ENCODE results near the gene MISP. TPM values are rescaled to one million over a fixed set of nuclear protein-coding genes. Genes with fewer than 3 reads are reported as not detected.

Gene MISP
- total and polyA plus RNA-seq, 12 donors = 0.01 TPM; not detected in 11

GRCh38 chr19:746208-746819 is 4.6 kb upstream of the MISP start:
- ATAC-seq (no peak), DNase-seq (no peak)
- Histone ChIP-seq H3K4me1 (peaks cover 0 to 7% (median 0%) of the 10 kb centered on the region in 9 donors), H3K36me3 (peaks cover 0 to 23% (median 0%) of the 10 kb centered on the region in 9 donors), H3K4me3 (no peak overlapping the region), H3K27me3 (peaks cover 0 to 10% (median 3%) of the 10 kb centered on the region in 7 donors), H3K27ac (no peak overlapping the region), H3K9me3 (peaks cover 0 to 49% (median 11%) of the 10 kb centered on the region in 11 donors)
- TF ChIP-seq, protein P1, sequence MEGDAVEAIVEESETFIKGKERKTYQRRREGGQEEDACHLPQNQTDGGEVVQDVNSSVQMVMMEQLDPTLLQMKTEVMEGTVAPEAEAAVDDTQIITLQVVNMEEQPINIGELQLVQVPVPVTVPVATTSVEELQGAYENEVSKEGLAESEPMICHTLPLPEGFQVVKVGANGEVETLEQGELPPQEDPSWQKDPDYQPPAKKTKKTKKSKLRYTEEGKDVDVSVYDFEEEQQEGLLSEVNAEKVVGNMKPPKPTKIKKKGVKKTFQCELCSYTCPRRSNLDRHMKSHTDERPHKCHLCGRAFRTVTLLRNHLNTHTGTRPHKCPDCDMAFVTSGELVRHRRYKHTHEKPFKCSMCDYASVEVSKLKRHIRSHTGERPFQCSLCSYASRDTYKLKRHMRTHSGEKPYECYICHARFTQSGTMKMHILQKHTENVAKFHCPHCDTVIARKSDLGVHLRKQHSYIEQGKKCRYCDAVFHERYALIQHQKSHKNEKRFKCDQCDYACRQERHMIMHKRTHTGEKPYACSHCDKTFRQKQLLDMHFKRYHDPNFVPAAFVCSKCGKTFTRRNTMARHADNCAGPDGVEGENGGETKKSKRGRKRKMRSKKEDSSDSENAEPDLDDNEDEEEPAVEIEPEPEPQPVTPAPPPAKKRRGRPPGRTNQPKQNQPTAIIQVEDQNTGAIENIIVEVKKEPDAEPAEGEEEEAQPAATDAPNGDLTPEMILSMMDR (IDR thresholded peaks at IDR 0.05) = no peak
- intact Hi-C loops (cut with DNase I) = no loop called here
- 94 to 96% methylated on average over 43 of the region's 43 CpGs for WGBS, 2 donors

DNA sequence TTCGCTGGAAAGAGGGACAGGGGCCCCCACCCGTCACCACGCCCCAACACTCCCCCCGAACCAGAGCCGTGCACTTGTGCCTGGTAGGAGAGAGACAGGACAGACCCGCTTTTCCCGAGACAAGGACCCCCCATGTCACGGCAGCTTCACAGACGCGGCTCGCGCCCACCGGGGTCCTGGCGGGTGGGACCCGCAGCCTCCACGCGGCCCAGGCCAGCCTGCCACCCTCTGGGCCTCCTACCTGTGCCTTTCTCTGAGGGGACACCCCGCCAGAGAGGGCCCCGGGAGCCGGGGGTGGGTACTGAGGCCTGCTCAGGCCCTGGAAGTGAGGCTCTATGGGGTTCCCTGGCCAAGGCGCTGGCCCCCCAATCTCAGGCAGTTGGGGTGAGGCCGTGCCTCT is 4.0 kb upstream of the MISP start:
- 96 to 98% methylated on average over 22 of the region's 22 CpGs for WGBS, 2 donors
- intact Hi-C loops (cut with DNase I) = no loop called here
- peaks cover 0 to 23% (median 0%) of the 10 kb centered on the region in 9 donors for H3K36me3 ChIP-seq
- H3K4me1 ChIP-seq = peaks cover 0 to 7% (median 0%) of the 10 kb centered on the region in 9 donors
- H3K27ac ChIP-seq = no peak overlapping the region
- TF ChIP-seq, protein P1 (IDR thresholded peaks at IDR 0.05) = no peak
- peaks cover 0 to 15% (median 8%) of the 10 kb centered on the region in 7 donors for H3K27me3 ChIP-seq
- peak in 1 of 8 donors; percentile 7 for ATAC-seq
- peaks cover 0 to 49% (median 11%) of the 10 kb centered on the region in 11 donors for H3K9me3 ChIP-seq
- no peak for DNase-seq
- no peak overlapping the region for H3K4me3 ChIP-seq

GRCh38 chr19:747432-748273 is 3.3 kb upstream of the MISP start:
- peaks cover 0 to 17% (median 9%) of the 10 kb centered on the region in 7 donors for H3K27me3 ChIP-seq
- H3K27ac ChIP-seq = no peak overlapping the region
- intact Hi-C loops (cut with DNase I) = no loop called here
- peaks cover 0 to 49% (median 11%) of the 10 kb centered on the region in 11 donors for H3K9me3 ChIP-seq
- H3K36me3 ChIP-seq = peaks cover 0 to 23% (median 0%) of the 10 kb centered on the region in 9 donors
- H3K4me1 ChIP-seq = peaks cover 0 to 7% (median 0%) of the 10 kb centered on the region in 9 donors
- TF ChIP-seq, protein P1 (IDR thresholded peaks at IDR 0.05) = no peak
- ATAC-seq = peak in 1 of 8 donors; percentile 26
- no peak overlapping the region for H3K4me3 ChIP-seq
- DNase-seq = no peak
- WGBS, 2 donors = 96 to 97% methylated on average over 28 of the region's 28 CpGs

GRCh38 chr19:748274-748598 is 2.7 kb upstream of the MISP start:
- peaks cover 0 to 23% (median 0%) of the 10 kb centered on the region in 9 donors for H3K36me3 ChIP-seq
- TF ChIP-seq, protein P1 (IDR thresholded peaks at IDR 0.05) = no peak
- no peak overlapping the region for H3K27ac ChIP-seq
- peaks cover 0 to 47% (median 11%) of the 10 kb centered on the region in 11 donors for H3K9me3 ChIP-seq
- DNase-seq (no peak), ATAC-seq (no peak)
- no peak overlapping the region for H3K4me3 ChIP-seq
- peaks cover 0 to 9% (median 0%) of the 10 kb centered on the region in 9 donors for H3K4me1 ChIP-seq
- H3K27me3 ChIP-seq = peaks cover 0 to 17% (median 9%) of the 10 kb centered on the region in 7 donors
- 83 to 88% methylated on average over 14 of the region's 14 CpGs for WGBS, 2 donors
- intact Hi-C loops (cut with DNase I) = no loop called here

Measured in heart right ventricle (tissue), 16 donors.